Measurements from ENCODE around the gene FAM149A. TPM values are rescaled to one million over a fixed set of nuclear protein-coding genes. Genes with fewer than 3 reads are reported as not detected.

The FAM149A gene
- total RNA-seq, 1 experiment from 2014 or later, result 14.6 TPM

DNA sequence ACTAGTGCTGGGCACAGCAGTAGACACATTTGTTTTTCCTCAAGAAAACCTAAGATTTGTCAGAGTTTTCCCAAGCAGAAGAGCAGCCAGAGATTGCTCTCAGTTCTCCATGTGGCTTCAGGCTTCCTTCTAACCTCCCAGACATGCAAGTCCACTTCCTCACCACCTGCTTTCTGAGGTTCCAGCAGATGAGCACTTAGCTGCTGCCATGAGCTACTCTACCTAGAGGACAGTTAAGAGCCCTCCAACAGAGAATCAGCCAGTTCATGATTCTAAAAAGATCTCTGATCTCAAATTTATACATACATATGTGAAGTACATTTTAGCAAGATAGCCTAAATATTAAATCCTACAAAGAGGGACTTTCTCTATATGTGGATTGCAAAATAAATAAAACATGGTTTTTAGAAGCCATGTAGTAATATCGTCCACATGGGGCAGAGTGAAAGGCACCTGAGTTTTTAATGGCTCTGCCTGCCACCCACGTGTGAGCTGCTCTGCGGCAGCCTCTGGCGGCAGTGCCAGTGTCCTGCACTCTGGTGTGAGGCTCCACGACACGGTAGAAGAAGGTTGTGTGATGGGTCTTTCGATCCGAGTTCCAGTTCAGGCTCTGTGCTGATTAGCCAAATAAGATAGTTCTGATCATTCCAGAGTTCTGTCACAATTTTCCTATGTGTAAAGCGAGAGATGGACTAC is 97.2 kb downstream of the FAM149A start:
- ATAC-seq (peak; percentile 93), DNase-seq (ENCODE audit: low spot score) (peak; percentile 53)
- Mint-ChIP-seq H3K27ac (no peak overlapping the region), H3K27me3 (ENCODE audit: low read depth) (no peaks in the 10 kb centered on the region), H3K36me3 (peaks cover 3% of the 10 kb centered on the region), H3K9me3 (peaks cover 11% of the 10 kb centered on the region), H3K4me3 (no peak overlapping the region), H3K4me1 (peaks cover 28% of the 10 kb centered on the region)
- TF ChIP-seq USF2 (CRISPR knock-in tag; IDR thresholded peaks at IDR 0.05), result 0 out of 2 replicates have a peak, but pooled peaks have one; percentile 28
- no peak for TF ChIP-seq TEAD1 (CRISPR knock-in tag; IDR thresholded peaks at IDR 0.05)
- TF ChIP-seq, protein P1, sequence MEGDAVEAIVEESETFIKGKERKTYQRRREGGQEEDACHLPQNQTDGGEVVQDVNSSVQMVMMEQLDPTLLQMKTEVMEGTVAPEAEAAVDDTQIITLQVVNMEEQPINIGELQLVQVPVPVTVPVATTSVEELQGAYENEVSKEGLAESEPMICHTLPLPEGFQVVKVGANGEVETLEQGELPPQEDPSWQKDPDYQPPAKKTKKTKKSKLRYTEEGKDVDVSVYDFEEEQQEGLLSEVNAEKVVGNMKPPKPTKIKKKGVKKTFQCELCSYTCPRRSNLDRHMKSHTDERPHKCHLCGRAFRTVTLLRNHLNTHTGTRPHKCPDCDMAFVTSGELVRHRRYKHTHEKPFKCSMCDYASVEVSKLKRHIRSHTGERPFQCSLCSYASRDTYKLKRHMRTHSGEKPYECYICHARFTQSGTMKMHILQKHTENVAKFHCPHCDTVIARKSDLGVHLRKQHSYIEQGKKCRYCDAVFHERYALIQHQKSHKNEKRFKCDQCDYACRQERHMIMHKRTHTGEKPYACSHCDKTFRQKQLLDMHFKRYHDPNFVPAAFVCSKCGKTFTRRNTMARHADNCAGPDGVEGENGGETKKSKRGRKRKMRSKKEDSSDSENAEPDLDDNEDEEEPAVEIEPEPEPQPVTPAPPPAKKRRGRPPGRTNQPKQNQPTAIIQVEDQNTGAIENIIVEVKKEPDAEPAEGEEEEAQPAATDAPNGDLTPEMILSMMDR (IDR thresholded peaks at IDR 0.05), result peak; percentile 53
- TF ChIP-seq, protein P2, sequence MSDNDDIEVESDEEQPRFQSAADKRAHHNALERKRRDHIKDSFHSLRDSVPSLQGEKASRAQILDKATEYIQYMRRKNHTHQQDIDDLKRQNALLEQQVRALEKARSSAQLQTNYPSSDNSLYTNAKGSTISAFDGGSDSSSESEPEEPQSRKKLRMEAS (CRISPR knock-in tag; IDR thresholded peaks at IDR 0.05), result 0 out of 2 replicates have a peak, but pooled peaks have one; percentile 16
- no peak for TF ChIP-seq TEAD4 (CRISPR knock-in tag; IDR thresholded peaks at IDR 0.05)
- peak; percentile 38; the same call in 1 of the 2 replicates for TF ChIP-seq USF1 (CRISPR knock-in tag; IDR thresholded peaks at IDR 0.05)
- ChIA-PET CTCF (interaction anchor here (0.6 to 1.5 kb wide), 10 partner anchors 8 to 797 kb away, joined by 3 to 9 read pairs (median 4); partner anchors contain the start of genes CYP4V2, F11 and TLR3), POLR2A (no interaction called here)

- H3K4me1 Mint-ChIP-seq, result peaks cover 28% of the 10 kb centered on the region
- no peaks in the 10 kb centered on the region for H3K27me3 Mint-ChIP-seq (ENCODE audit: low read depth)
- ATAC-seq, result no peak
- 0 out of 2 replicates have a peak overlapping the region, but pooled peaks have one; percentile 32 for H3K27ac Mint-ChIP-seq
- DNase-seq (ENCODE audit: low spot score), result no peak
- POLR2A ChIA-PET, result interaction anchor here (0.9 kb wide), 1 partner anchor 63 kb away, joined by 3 read pairs; no protein-coding TSS in a partner anchor
- no peak overlapping the region for H3K4me3 Mint-ChIP-seq
- H3K9me3 Mint-ChIP-seq, result peaks cover 11% of the 10 kb centered on the region
- no peak for TF ChIP-seq KAT7 (CRISPR knock-in tag; IDR thresholded peaks at IDR 0.05; ENCODE audit: borderline replicate concordance)
- CTCF ChIA-PET, result interaction anchor here (0.6 to 1.5 kb wide), 9 partner anchors 7 to 163 kb away, joined by 3 to 9 read pairs (median 4); partner anchors contain the start of genes CYP4V2, F11 and TLR3
- H3K36me3 Mint-ChIP-seq, result peaks cover 3% of the 10 kb centered on the region
These were observed 98.1 kb downstream of the FAM149A start for GRCh38 chr4:186202490-186203140.

- ChIA-PET CTCF (interaction anchor here (0.6 kb wide), 2 partner anchors 38 to 335 kb away, joined by 3 read pairs; no protein-coding TSS in a partner anchor), POLR2A (interaction anchor here (0.9 kb wide), 1 partner anchor 62 kb away, joined by 3 read pairs; no protein-coding TSS in a partner anchor)
- Mint-ChIP-seq H3K4me3 (no peak overlapping the region), H3K9me3 (peaks cover 16% of the 10 kb centered on the region), H3K36me3 (peaks cover 3% of the 10 kb centered on the region), H3K27ac (no peak overlapping the region; the same call in 1 of the 2 replicates), H3K4me1 (peaks cover 28% of the 10 kb centered on the region), H3K27me3 (ENCODE audit: low read depth) (no peaks in the 10 kb centered on the region)
- ATAC-seq (no peak), DNase-seq (ENCODE audit: low spot score) (no peak)
- TF ChIP-seq ZNF396 (CRISPR knock-in tag; IDR thresholded peaks at IDR 0.05; ENCODE audit: borderline replicate concordance), result no peak
- no peak for TF ChIP-seq ZSCAN18 (CRISPR knock-in tag; IDR thresholded peaks at IDR 0.05)
- no peak for TF ChIP-seq TCF7 (CRISPR knock-in tag; IDR thresholded peaks at IDR 0.05; ENCODE audit: low read depth)
- TF ChIP-seq USF1 (CRISPR knock-in tag; IDR thresholded peaks at IDR 0.05), result no peak
- TF ChIP-seq, protein P3, sequence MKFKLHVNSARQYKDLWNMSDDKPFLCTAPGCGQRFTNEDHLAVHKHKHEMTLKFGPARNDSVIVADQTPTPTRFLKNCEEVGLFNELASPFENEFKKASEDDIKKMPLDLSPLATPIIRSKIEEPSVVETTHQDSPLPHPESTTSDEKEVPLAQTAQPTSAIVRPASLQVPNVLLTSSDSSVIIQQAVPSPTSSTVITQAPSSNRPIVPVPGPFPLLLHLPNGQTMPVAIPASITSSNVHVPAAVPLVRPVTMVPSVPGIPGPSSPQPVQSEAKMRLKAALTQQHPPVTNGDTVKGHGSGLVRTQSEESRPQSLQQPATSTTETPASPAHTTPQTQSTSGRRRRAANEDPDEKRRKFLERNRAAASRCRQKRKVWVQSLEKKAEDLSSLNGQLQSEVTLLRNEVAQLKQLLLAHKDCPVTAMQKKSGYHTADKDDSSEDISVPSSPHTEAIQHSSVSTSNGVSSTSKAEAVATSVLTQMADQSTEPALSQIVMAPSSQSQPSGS (CRISPR knock-in tag; IDR thresholded peaks at IDR 0.05; ENCODE audit: borderline replicate concordance, low read depth), result no peak
- TF ChIP-seq FOXP4 (CRISPR knock-in tag; IDR thresholded peaks at IDR 0.05), result no peak
- no peak for TF ChIP-seq MXD4 (CRISPR knock-in tag; IDR thresholded peaks at IDR 0.05; ENCODE audit: borderline replicate concordance)
- TF ChIP-seq ZNF219 (CRISPR knock-in tag; IDR thresholded peaks at IDR 0.05; ENCODE audit: borderline replicate concordance), result no peak
- TF ChIP-seq TEAD4 (CRISPR knock-in tag; IDR thresholded peaks at IDR 0.05), result no peak
- TF ChIP-seq GABPB1 (CRISPR knock-in tag; IDR thresholded peaks at IDR 0.05), result no peak
- no peak for TF ChIP-seq GRHL2 (CRISPR knock-in tag; IDR thresholded peaks at IDR 0.05; ENCODE audit: insufficient replicate concordance, severe bottlenecking)
- TF ChIP-seq KAT7 (CRISPR knock-in tag; IDR thresholded peaks at IDR 0.05; ENCODE audit: borderline replicate concordance), result no peak
- no peak for TF ChIP-seq HMGA2 (CRISPR knock-in tag; IDR thresholded peaks at IDR 0.05)
These were observed 98.9 kb downstream of the FAM149A start for GRCh38 chr4:186203406-186203805.

All from WTC11 (cell line).